Measurements from ENCODE around the gene SLC44A1.

- TF ChIP-seq, protein P1, sequence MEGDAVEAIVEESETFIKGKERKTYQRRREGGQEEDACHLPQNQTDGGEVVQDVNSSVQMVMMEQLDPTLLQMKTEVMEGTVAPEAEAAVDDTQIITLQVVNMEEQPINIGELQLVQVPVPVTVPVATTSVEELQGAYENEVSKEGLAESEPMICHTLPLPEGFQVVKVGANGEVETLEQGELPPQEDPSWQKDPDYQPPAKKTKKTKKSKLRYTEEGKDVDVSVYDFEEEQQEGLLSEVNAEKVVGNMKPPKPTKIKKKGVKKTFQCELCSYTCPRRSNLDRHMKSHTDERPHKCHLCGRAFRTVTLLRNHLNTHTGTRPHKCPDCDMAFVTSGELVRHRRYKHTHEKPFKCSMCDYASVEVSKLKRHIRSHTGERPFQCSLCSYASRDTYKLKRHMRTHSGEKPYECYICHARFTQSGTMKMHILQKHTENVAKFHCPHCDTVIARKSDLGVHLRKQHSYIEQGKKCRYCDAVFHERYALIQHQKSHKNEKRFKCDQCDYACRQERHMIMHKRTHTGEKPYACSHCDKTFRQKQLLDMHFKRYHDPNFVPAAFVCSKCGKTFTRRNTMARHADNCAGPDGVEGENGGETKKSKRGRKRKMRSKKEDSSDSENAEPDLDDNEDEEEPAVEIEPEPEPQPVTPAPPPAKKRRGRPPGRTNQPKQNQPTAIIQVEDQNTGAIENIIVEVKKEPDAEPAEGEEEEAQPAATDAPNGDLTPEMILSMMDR (conservative IDR thresholded peaks at IDR 0.05; ENCODE audit: low read length), result no peak
- no peak for TF ChIP-seq EZH2phosphoT487 (IDR thresholded peaks at IDR 0.05; ENCODE audit: borderline replicate concordance, low read depth, low read length)
These were observed 4.2 kb downstream of the SLC44A1 start for GRCh38 chr9:105248691-105249090.

Measured in OCI-LY7 (cell line).